ENCODE data around the gene CYP2S1.

DNA sequence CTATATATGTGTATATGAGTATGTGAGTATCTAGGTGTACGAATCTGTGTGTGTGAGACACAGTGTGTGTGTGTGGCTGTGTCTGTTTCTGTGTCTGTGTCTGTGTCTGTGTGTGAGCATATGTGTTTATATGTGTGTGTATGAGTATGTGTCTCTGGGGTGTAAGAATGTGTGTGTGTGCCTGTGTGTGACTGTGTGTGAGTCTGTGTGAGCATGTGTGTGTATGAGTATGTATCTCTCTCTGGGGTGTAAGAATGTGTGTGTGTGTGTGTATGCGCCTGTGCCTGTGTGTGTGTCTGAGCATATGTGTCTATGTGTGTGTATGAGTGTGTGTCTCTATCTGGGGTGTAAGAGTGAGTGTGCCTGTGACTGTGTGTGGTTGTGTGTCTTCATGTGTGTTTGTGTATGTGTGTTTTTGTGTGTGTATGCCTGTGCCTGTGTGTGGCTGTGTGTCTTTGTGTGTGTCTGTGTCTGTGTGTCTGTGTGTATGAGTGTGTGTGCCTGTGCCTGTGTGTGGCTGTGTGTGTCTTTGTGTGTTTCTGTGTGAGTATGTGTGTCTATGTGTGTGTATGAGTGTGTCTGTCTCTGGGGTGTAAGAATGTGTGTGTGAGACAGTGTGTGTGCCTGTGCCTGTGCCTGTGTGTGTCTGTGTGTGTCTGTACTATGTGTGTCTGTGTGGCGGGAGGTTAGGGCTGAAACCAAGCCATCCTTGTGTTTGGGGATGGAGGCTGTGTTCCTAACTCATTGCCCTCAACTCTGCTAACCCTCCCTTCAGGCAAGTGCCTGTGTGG, 37.2 kb downstream of the CYP2S1 start:
- TF ChIP-seq, protein P1, sequence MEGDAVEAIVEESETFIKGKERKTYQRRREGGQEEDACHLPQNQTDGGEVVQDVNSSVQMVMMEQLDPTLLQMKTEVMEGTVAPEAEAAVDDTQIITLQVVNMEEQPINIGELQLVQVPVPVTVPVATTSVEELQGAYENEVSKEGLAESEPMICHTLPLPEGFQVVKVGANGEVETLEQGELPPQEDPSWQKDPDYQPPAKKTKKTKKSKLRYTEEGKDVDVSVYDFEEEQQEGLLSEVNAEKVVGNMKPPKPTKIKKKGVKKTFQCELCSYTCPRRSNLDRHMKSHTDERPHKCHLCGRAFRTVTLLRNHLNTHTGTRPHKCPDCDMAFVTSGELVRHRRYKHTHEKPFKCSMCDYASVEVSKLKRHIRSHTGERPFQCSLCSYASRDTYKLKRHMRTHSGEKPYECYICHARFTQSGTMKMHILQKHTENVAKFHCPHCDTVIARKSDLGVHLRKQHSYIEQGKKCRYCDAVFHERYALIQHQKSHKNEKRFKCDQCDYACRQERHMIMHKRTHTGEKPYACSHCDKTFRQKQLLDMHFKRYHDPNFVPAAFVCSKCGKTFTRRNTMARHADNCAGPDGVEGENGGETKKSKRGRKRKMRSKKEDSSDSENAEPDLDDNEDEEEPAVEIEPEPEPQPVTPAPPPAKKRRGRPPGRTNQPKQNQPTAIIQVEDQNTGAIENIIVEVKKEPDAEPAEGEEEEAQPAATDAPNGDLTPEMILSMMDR (IDR thresholded peaks at IDR 0.05): no peak
- TF ChIP-seq EP300 (IDR thresholded peaks at IDR 0.05): no peak
